Endothelial cell (in vitro differentiated cells): ENCODE measurements around the gene WNT4. TPM values are rescaled to one million over a fixed set of nuclear protein-coding genes. Genes with fewer than 3 reads are reported as not detected.
"Not testable (repeated sequence)": the region's sequence is repeated elsewhere in the genome, so short reads cannot be mapped to it uniquely, and the experiment has no call there.

Source experiments
- DNase-seq: peaks from one replicate; pipeline ENCODE4 v3.0.0; 2021; ENCODE audit warnings: low spot score
- H3K27ac Mint-ChIP-seq: one replicate; pipeline ENCODE4 v1.8.0; 2021; ENCODE audit warnings: mixed read lengths, inconsistent platforms; ENCODE audit not compliant: unreplicated experiment
- H3K27me3 Mint-ChIP-seq: one replicate; pipeline ENCODE4 v1.8.0; 2021; ENCODE audit warnings: mild to moderate bottlenecking, moderate library complexity, mixed read lengths, inconsistent platforms; ENCODE audit not compliant: unreplicated experiment
- H3K36me3 Mint-ChIP-seq: one replicate; pipeline ENCODE4 v1.8.0; 2021; ENCODE audit warnings: mild to moderate bottlenecking, low read depth, mixed read lengths, inconsistent platforms; ENCODE audit not compliant: unreplicated experiment
- H3K4me1 Mint-ChIP-seq: one replicate; pipeline ENCODE4 v1.8.0; 2021; ENCODE audit warnings: mild to moderate bottlenecking, mixed read lengths, inconsistent platforms; ENCODE audit not compliant: unreplicated experiment
- H3K4me3 Mint-ChIP-seq: one replicate; pipeline ENCODE4 v1.8.0; 2021; ENCODE audit warnings: mild to moderate bottlenecking, mixed read lengths, inconsistent platforms; ENCODE audit not compliant: unreplicated experiment
- H3K9me3 Mint-ChIP-seq: one replicate; pipeline ENCODE4 v1.8.0; 2021; ENCODE audit warnings: mixed read lengths, inconsistent platforms; ENCODE audit not compliant: unreplicated experiment
- CTCF ChIP-seq: fragments of 200-600 bp; sonication (generic); IDR thresholded peaks from one replicate; pipeline ENCODE4 v1.5.0; 2021; ENCODE audit warnings: antibody characterized with exemption; ENCODE audit not compliant: unreplicated experiment
- total RNA-seq: library from RNA; stranded (reverse); fragmentation: NEBNext Ultra II Directional; extraction: Animal tissue kit (Norgen Biotek cat#: 25700); gene quantifications from one replicate; pipeline ENCODE4 v1.2.1, GENCODE V29; 2021; ENCODE audit not compliant: unreplicated experiment

The WNT4 gene
- total RNA-seq, 1 donor from 2014 or later = 0.77 TPM

- DNase-seq = no peak
- Mint-ChIP-seq H3K4me1 (peaks cover 37% of the 10 kb centered on the region), H3K36me3 (peaks cover 20% of the 10 kb centered on the region), H3K9me3 (no peaks in the 10 kb centered on the region), H3K27me3 (peaks cover 6% of the 10 kb centered on the region), H3K4me3 (no peak overlapping the region), H3K27ac (no peak overlapping the region)
- no peak for TF ChIP-seq CTCF
Observed at GRCh38 chr1:22096463-22096862, 46.4 kb downstream of the WNT4 start.

- Mint-ChIP-seq H3K27ac (no peak overlapping the region), H3K27me3 (peaks cover 6% of the 10 kb centered on the region), H3K36me3 (peaks cover 19% of the 10 kb centered on the region), H3K4me1 (peaks cover 37% of the 10 kb centered on the region), H3K4me3 (no peak overlapping the region), H3K9me3 (no peaks in the 10 kb centered on the region)
- DNase-seq = no peak
- TF ChIP-seq CTCF = no peak
Observed at GRCh38 chr1:22096036-22096435, 46.9 kb downstream of the WNT4 start.

GRCh38 chr1:22093513-22093912 is 49.4 kb downstream of the WNT4 start:
- peak overlapping the region; percentile 67 for H3K27ac Mint-ChIP-seq
- H3K4me1 Mint-ChIP-seq = peaks cover 49% of the 10 kb centered on the region
- no peak for DNase-seq
- H3K4me3 Mint-ChIP-seq = peak overlapping the region; percentile 60
- peaks cover 6% of the 10 kb centered on the region for H3K27me3 Mint-ChIP-seq
- no peak for TF ChIP-seq CTCF
- H3K36me3 Mint-ChIP-seq = peaks cover 26% of the 10 kb centered on the region
- no peaks in the 10 kb centered on the region for H3K9me3 Mint-ChIP-seq

- not testable (repeated sequence) for H3K4me3 Mint-ChIP-seq, H3K27me3 Mint-ChIP-seq, H3K9me3 Mint-ChIP-seq, H3K27ac Mint-ChIP-seq, DNase-seq
- H3K4me1 Mint-ChIP-seq = peaks cover 57% of the 10 kb centered on the region
- H3K36me3 Mint-ChIP-seq = peaks cover 26% of the 10 kb centered on the region
Observed at GRCh38 chr1:22092026-22092768, 50.7 kb downstream of the WNT4 start.

- Mint-ChIP-seq H3K27ac (peak overlapping the region; percentile 93), H3K9me3 (no peaks in the 10 kb centered on the region), H3K4me3 (peak overlapping the region; percentile 31), H3K36me3 (peaks cover 25% of the 10 kb centered on the region), H3K27me3 (peaks cover 2% of the 10 kb centered on the region), H3K4me1 (peaks cover 65% of the 10 kb centered on the region)
- TF ChIP-seq CTCF = no peak
- DNase-seq = no peak
Observed at GRCh38 chr1:22090867-22091266, 52.0 kb downstream of the WNT4 start.
